Muscle of arm (tissue), 12 donors: ENCODE data around the gene SREBF2. TPM values are rescaled to one million over a fixed set of nuclear protein-coding genes. Genes with fewer than 3 reads are reported as not detected.
"Not testable (repeated sequence)": the region's sequence is repeated elsewhere in the genome, so short reads cannot be mapped to it uniquely, and the experiment has no call there.

Source experiments
- DNase-seq: peaks from one replicate; pipeline ENCODE4 v3.0.0-alpha.2; 2013
- polyA plus RNA-seq, 12 donors: library from polyadenylated mRNA; unstranded; fragments of 120-200 nt; gene quantifications; one replicate each; pipeline ENCODE4 v1.2.1, GENCODE V29; 2013; ENCODE audit not compliant: insufficient read length in 12 of 12

Gene SREBF2
- polyA plus RNA-seq, 12 donors, result 68.0 to 110 (median 86.1) TPM; not detected in 1

DNA sequence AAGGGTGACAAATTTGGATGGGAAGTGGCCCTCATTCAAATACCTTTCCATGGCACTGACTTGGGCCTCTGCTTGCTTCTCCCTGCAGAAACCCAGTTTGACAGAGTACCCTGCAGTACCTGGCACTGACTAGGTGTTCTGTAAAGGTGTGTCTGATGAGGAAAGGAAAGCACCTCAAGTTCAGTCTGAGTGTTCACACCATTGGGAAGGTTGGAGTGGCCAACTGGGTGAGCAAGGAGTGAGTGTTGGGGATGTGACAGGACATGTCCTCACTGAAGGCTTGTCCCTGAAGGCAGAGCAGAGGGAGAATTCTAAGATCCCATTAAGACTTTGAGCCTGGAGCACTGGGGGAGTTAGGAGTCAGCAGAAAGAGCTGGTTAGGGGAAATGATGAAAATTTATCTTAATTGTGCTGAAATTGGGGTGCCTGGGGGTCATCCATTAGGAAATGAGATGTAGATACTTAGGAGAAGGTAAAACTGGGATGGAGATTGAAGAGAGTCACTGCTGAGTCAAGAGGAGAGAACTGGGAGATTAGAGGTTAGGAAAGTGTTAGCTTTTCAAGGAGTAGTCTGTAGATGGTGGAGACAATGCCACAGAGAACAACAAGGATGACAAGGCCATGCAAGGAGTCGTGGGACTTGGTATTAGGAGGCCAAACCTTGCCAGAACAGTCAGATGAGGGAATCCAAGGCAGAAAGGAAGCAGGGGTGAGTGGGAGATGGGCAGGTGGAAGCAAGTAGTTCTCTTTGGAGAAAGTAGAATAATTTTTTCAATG, 6.1 kb downstream of the SREBF2 start:
- DNase-seq, result no peak

DNA sequence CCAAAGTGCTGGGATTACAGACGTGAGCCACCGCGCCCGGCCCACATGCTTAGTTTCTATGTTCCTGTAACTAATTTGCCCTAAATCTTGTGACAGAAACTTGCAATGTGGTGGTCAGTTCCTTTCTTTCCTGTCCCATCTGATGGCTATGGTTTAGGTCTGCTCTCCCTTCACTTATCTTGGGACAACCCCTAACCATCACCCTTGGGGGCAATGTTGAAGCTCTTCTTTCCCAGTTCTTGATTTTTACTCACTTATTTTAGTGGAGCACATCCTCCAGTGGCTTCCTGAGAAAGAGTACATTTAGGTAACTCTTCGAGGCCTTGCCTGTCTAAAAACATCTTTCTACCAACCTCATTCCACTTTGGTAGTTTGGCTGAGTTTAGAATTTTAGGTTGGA, 7.3 kb downstream of the SREBF2 start:
- DNase-seq, result no peak

GRCh38 chr22:41841085-41841712, 8.3 kb downstream of the SREBF2 start:
- DNase-seq, result no peak

GRCh38 chr22:41842996-41843970, 10.4 kb downstream of the SREBF2 start:
- DNase-seq, result no peak

DNA sequence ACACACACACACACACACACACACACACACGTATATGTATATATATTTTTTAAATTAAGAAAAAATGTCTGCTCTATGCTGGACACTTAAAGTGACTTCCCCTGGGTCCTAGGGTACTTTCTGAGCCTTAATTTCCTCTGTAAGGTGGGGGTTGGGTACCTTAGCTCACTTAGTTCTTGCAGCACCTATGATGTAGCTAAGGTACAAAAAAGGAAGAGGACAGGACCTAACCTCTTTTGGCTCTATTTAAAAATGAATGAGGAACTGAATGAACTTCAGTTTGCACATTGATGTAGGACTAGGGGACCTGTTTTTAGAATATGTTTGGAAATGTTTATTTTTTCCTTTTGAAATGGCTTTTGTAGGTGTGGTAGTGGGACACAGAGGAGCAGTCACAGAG, 11.1 kb downstream of the SREBF2 start:
- DNase-seq, result no peak

- DNase-seq, result no peak
These were observed 11.6 kb downstream of the SREBF2 start for GRCh38 chr22:41844513-41844912.

GRCh38 chr22:41845380-41846267, 12.7 kb downstream of the SREBF2 start:
- DNase-seq, result no peak

- no peak for DNase-seq
These were observed 13.5 kb downstream of the SREBF2 start for GRCh38 chr22:41846268-41846987.

DNA sequence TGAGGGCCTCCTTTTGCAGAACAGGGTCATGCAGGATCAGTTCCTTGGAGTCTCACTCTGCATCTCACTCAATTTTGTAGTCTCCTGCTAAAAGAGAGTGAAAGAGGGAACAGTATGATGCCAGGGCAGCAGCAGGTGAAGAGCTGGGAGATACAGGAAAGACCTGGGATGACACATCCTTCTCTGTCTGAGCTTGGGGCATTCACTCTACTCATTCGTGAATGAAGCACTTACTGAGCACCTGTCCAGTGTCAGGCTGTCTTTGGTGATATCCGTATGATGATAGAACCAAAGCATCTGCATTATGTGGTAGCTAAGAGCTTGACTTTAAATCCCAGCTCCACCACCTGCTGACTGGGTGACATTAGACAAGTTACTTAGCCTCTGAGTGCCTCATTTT, 14.4 kb downstream of the SREBF2 start:
- no peak for DNase-seq

DNA sequence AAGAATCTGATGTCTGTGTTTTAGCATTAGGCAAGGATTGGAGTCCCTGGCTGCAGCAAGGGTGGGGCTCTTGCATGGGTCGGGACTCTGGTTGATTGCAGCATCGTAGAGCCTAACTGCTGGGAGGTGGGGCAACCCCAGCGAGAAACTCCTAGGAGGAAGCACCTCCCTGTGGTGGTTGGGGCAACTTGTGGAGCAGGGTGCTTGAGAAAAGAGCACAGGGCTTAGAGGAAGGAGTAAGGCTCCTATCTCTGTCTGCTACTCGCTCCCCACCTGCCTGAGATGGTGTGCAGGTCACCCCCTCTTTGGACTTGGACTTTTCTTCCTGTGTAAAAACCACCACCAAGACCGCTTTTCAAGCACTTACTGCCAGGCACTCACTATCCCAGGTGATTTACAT, 15.6 kb downstream of the SREBF2 start:
- DNase-seq, result no peak

- DNase-seq, result no peak
These were observed 23.6 kb downstream of the SREBF2 start for GRCh38 chr22:41856469-41856868.

DNA sequence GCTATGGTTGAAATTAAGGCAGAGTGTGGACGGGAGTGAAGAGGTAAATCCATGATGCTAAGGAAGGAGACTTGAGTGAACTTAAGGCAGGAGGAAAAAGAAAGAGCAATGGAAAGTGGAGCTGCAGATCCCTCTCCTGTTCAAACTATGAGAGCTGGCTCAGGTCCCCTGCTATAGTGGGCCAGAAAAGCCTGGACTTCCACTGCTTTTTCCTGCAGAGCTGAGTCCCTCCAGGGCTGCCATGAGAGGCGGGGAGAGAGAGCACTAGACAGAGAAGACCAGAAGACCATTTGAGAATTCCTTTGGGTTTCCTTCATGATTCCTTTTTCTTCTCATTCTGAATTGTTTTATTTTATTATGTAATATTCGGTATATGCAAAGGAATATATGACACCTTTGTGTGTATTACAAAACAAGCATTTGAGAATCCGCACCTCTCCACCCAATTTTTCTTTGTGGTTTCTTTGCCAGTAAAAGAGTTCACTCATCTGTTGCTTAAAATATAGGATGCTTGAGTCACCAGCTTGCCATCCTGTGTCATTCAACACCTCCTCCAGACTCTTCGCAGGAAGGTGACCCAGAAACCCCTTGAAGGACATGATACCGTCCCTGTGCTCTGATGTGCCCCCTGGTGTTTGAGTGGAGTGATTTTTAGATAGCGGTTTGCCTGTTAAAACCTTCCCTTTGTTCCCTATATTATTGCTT, 24.4 kb downstream of the SREBF2 start:
- DNase-seq, result peak; percentile 69

DNA sequence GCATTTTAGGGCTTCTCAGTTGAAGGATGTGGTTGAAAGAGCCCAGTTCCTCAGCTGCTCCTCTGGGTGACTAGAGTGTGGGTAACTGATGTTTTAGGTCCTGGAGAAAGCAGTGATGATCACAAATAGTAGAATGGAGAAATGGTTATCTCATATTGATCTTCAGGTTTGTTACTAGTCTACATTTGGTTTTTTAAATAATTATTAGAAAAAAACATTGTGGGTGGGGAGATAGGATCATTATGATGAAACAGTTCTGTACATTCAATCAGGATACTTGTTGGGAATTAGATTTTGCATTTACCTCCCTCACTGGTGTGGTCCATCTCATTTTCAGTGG, 24.9 kb downstream of the SREBF2 start:
- no peak for DNase-seq

DNA sequence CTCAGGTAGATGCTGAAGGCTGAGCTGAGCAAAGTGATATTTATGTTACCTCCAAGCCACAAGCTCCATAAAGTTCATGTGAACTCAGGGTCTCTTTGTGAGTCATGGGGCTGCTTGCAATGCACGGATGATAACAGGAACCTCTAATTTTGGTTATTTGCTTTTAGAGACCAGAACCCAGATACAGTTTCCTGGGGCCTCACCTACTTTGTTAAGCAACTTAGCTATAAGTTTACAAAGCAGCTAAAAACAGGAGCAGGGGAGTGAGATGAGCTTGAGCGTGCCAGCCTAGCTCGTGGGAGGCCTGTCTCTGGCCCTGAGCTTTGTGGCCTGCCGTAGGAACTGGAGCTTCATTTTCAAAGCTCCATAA, 29.2 kb downstream of the SREBF2 start:
- DNase-seq, result no peak

DNA sequence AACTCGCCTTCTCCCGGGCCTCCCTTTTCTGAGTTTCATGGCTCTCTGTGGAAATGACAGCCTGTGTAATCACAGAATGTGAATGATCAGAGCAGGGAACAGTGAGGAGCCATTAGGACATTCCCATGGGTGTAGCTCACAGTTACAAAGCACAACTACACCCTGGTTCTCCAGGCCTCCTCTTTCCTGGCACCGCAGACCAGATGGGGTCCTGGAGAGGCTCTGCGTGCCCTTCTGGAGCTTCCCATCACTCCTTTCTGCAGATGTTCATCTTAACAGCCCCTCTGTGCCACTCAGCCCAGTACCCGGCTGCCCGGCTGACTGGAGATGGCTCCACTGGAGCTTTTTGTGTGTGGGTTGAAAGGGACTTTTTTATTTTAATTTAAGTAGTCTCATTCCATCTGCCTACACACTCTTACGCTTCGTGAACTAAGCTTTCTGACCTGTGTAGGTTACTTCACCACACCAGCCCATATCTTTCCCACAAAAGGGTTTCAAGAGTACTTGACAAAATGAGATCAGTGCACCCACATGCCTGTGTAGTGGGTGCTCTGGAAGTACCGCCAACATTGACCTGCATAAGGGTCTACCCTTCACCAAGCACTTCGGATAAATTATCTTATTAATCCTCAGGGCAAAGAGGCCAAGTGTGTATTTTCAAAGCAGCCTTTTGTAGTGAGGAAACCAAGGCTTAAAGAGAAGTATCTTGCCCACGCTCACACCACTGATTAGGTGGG, 29.8 kb downstream of the SREBF2 start:
- DNase-seq, result no peak

DNA sequence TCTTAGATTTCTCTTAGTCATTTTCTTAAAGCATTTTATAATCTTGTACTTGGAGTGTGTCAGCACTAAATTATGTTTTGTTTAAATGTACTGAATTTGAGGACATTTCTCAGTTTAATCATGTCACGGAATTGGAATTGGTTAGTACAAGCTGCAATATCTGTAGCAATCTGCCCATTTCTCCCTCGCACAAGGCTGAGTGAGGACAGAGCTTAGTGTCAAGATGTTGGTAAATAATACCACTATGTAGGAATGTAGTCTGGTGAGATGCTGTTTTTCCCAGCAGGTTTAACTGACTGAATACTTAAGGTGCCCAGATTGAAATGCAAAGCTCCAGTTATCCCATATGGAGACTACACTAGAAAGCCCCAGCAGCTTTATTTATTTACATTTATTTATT, 30.6 kb downstream of the SREBF2 start:
- no peak for DNase-seq

DNA sequence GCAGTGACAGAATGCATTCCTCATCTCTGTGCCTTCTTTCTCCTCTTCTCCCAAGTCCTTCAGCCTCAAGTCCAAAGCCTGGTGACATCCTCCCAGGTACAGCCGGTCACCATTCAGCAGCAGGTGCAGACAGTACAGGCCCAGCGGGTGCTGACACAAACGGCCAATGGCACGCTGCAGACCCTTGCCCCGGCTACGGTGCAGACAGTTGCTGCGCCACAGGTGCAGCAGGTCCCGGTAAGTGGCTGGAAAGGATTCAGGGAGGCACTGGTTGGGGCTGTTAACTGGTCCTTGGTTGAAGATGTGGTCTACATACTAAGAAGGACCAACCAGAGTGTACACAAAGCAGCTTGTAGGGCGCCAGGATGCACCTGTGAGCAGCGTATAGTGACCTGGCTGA, 35.7 kb downstream of the SREBF2 start:
- DNase-seq, result no peak

DNA sequence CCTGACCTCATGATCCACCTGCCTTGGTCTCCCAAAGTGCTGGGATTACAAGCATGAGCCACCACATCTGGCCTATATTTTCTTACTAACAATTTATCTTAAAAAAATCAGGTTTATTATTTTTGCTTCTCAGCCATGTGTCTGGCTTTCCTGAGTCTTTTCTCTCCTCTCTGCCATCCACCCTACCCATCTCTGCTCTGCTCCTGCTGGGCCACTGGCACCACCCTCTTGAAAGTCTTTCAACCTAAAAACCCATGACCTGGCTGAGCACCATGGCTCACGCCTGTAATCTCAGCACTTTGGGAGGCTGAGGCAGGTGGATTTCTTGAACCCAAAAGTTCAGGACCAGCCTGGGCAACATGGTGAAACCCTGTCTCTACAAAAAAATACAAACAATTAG, 37.2 kb downstream of the SREBF2 start:
- not testable (repeated sequence) for DNase-seq

DNA sequence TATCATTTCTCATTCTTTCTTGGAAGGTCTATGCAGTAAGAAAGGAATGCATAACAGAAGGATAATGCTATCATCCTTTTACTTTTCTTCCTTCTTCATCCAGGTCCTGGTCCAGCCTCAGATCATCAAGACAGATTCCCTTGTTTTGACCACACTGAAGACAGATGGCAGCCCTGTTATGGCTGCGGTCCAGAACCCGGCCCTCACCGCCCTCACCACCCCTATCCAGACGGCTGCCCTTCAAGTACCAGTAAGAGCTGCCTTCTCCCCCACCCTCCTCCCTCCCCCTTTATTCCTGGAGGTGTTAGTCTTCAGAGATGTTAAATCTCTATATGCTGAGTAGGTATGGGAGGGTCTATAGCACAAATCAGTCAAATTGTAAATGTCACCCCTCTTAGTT, 37.9 kb downstream of the SREBF2 start:
- DNase-seq, result no peak

DNA sequence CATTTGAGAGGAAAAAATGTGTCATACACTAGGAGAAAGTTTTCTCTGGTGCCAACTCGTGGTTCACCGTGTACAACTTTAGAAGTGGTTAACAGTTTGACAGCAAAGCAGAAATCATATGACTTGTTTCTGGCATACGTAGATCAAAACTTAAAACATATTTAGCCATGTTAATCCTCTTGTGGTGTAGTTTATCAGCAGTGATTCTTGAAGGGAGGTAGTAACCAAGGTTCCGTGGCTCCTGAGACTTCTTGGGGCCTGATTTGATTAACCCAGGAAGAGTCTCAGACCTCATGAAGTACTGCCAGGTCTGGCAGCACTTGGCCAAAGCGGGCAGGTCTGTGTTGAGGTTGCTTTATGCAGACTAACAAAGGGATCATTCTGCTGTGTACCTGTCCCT, 40.5 kb downstream of the SREBF2 start:
- no peak for DNase-seq
